Stimulated activated CD8-positive, alpha-beta memory T cell treated with anti-CD3 and anti-CD28 coated beads, Interleukin-7, amount 100 ng/mL, for 4 hours (primary cell): ENCODE data around the gene PCBP3.
"Not testable (repeated sequence)": the region's sequence is repeated elsewhere in the genome, so short reads cannot be mapped to it uniquely, and the experiment has no call there.

ENCODE experiments used
- DNase-seq, 2 donors: peaks; one replicate each; pipeline ENCODE4 v3.0.0-alpha.2; 2020; ENCODE audit warnings: low read depth in 2 of 2

Gene PCBP3

DNA sequence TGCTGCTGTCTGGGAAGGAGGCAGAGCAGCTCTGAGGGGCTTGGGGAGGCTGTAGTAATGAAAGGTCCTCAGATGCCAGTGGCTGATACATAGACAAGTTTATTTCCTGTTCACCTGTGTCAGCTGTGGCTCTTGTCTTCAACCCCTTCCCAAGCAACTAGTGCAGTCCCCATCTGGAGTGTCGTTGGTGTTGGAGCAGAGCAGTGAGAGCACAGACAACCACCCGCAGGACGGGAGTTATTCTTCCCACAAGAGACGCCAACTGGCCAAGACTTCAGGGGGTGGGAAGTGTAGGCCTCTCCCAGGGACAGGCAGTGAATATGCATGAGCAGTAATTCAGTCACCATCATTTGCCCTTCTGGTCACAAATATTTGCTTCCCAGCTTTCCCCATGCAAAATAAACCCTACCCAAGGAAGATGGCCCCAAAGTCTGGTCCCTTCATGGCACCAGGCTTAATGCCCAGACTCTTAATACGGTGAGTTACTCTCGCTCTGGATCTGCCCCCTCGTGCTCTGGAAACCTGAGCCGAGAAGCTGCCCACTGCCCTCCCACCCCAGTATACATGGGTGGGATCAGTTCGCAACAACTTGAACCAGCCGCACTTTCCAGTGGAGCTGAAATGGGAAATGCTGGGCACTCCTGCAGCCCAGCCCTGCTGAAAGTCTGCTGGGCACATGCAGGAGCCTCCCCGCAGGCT is 184.5 kb downstream of the PCBP3 start:
- no peak for DNase-seq

DNA sequence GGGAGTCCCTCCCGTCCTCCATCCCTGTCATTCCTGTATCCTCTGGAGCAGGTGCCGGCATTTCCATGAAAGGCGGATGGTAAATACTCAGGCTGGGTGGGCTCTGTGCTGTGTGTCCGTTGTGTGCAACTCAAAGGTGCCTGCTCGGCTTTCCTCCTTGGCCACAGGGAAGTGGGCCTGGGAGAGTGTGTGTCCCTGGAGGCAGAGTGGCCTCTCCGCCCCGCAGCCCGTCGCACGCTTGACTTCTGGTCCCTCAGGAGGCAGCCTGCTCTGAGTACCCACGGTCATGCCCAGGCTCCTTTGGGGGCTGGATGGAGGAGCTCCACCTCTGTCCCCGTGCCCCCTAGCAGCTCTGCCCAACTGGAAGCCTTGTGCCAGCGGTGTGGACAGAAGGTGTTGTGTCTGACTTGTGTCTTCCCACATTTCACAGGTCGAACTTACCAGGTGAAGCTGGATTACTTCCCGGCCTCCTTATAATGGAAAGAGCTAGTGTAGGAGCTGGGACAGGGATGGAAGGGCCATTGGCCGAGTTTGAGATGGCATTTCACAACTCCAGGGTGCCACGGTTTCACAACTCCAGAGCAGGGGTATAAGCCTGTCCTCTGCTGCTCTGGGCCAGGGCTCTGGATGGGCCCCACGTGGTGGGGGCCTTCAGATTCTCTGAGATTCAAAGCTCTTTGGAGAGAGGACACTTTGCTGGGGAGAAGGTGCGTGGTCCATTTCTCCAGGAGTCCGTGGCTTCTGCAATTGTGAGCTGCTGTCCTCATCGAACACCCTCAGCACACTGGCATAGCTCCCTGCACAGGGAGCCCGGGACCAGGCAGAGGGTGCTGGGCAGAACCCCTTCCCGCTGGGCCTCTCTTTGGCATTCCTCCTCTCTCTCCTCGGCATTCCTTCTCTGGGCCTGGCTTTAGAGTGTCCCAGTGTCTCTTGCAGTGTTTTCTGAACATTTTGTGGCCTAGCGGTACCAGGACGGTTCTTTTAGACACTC is 185.3 kb downstream of the PCBP3 start:
- DNase-seq: no peak

DNA sequence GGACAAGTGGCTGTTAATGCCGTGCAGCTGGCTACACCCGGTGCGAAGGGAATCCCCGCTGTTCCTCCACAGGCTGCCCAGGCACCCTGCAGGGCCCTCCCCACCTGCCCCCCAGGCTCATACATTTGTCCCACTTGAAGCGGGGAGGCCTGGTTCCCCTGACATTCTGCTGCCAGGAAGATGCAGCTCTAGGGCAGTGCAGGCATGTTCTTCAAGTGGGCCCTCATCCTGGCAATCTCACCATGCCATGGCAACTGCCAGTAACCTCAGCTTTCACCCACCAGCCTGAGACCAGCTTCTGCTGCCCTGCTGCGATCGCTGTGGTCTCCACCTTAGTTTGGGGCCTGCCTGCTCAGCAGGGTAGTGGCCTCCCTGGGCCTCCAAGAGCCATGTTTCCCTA is 186.1 kb downstream of the PCBP3 start:
- DNase-seq: no peak

DNA sequence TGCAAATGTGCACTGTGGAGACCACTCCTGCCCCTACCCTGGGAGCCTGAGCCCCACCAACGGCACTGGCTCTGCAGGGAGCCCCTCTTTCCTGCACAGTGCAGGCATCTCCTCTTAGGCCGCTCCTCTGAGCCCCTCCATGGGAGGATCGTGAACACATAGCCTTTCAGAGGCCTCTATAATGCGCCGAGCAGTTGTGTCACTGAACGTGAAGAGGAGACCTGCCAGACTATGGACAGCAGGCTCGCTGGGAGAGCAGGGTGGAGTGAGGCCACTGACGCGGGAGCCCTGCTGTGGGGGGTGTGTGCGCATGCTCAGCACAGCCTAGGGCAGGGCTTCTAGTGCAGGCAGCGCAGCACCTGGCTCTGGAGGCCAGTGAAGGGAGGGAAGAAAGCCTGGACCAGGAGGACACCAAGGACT is 186.7 kb downstream of the PCBP3 start:
- no peak for DNase-seq

DNA sequence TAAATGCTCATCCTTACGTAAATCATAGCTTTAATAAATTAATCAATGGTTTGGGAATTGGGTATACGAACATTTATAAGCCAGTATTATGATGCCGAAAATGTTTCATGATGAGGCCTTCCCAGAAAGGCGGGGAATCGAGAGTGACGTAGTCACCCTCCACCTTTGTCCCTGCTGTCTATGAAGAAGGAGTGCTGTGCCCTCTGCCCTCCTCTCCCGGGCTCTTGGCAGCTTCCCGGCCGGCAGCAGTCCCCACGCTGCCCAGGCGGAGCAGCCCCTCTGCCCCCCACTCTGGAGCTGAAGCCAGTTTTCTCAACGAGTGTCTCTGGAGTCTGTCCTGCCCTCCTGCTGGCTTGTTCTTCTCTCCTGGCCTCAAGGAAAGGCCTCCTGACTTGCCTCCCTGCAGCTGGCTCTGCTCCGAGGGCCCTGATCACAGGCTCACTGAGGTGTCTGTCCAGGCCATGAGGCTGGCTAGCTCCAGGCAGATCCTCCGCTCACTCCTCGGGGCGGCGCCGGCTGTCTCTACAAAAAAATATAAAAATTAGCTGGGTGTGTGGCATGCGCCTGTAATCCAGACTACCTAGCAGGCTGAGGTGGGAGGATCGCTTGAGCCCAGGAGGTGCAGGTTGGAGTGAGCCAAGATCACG is 187.3 kb downstream of the PCBP3 start:
- no peak for DNase-seq

DNA sequence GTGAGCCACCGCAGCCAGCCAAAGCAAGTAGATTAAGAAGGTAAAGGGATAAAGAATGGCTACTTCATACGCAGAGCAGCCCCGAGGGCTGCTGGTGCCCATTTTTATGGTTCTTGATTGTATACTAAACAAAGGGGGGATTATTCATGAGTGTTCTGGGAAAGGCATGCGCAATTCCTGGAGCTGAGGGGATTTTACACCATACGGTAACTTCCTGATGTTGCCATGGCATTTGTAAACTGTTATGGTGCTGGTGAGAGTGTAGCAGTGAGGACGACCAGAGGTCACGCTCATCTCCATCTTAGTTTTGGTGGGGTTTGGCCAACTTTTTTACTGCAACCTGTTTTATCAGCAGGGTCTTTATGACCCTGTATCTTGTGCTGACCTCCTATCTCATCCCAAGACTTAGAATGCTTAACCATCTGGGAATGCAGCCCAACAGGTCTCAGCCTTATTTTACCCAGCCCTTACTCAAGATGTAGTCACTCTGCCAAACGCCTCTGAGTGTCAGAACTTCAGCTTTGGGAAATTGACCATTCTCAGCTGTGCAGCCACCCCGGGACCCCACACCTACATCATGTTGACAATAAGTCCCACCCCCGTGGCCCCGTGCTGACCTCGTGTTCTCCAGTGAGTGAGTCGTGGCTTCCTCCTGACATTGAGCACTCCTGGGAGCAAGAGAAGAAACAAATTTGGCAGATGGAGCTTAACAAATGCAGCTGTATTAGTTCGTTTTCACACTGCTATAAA is 188.6 kb downstream of the PCBP3 start:
- no peak for DNase-seq

DNA sequence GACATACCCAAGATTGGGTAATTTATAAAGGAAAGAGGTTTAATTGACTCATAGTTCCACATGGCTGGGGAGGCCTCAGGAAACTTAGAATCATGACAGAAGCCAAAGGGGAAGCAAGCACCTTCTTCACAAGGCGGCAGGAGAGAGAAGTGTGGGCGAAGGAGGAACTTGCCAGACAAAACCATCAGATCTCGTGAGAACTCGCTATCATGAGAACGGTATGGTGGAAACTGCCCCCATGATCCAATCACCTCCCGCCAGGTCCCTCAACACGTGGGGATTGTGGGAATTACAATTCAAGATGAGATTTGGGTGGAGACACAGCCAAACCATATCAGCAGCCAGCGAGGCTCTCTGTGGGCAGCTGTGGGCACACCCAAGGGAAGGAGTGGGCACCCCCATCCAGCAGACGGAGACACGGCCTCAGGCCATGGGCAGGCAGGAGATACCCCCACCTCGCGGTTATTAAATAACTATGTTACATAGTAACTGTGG is 189.3 kb downstream of the PCBP3 start:
- not testable (repeated sequence) for DNase-seq

DNA sequence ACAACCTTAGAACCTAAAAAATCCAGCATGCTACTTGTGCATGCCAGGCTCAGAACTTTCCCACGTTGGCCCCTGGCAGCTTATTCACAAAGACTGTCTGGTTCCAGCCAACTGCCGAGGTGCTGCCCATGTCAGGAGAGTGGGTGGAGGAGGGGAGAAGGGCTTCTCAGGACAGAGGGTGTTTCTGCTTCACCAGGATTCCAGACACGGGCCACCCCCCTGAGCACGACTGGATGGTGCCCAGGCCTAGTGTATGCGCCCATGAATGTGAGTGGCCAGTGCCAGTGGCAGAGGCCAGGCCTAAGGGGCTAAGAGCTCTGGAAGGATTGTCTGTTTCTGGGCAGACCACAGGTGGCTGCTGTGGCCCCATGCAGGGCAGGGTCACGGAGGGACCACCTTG is 189.9 kb downstream of the PCBP3 start:
- no peak for DNase-seq

DNA sequence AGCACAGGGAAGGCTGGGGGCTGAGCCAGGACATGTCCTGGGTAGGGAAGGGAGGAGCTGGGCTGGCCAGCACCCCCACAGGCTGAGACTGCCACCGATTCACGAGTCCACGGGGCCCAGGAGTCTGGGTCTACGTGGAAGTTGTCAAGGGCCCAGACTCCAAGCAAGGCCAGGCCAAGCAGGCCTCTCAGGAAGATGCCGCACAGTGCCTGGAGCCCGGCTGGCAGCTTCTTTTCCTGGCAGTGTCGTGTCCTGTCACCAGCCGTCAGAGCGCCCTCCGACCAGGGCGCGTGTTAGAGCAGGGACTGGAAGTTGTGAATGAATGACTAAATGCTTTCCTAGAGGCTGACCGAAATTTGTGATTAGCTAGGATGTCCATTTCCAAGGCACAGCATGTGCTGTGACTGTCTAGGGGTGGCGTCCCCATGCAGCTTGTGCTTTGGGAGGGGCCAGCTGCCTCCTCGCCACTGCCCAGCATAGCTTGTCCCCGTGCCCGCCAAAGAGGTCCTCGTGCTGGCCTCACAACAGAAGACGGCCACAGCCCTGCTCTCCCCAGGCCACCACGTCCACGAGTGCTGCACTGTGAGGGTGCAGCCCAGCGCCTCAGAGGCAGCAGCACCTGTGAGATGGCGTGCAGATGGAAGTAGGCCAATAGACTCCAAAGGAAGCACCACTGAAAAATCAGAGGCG is 190.6 kb downstream of the PCBP3 start:
- DNase-seq: no peak

DNA sequence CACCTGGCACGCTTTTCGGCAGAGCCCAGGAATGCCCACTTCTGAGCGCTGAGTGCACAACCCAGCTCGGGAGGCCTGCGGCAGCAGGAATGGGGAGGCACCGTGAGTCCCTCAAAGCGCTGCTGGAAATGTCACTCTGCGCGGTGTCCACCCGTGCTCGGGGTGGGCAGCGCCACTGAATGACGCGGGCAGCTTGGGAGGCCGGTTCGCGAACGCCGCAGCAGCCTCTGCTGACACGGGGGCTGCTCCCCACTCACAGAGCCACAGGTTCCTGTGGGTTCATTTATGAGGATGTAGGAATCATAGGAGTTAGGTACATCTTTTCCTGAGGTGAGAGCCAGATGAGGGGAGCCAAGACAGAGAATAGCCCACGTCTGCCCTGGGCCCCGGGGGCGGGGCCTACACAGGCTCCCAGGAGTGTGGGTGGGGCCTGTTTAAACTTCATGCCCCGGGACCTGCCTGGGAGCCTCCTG is 191.3 kb downstream of the PCBP3 start:
- no peak for DNase-seq

DNA sequence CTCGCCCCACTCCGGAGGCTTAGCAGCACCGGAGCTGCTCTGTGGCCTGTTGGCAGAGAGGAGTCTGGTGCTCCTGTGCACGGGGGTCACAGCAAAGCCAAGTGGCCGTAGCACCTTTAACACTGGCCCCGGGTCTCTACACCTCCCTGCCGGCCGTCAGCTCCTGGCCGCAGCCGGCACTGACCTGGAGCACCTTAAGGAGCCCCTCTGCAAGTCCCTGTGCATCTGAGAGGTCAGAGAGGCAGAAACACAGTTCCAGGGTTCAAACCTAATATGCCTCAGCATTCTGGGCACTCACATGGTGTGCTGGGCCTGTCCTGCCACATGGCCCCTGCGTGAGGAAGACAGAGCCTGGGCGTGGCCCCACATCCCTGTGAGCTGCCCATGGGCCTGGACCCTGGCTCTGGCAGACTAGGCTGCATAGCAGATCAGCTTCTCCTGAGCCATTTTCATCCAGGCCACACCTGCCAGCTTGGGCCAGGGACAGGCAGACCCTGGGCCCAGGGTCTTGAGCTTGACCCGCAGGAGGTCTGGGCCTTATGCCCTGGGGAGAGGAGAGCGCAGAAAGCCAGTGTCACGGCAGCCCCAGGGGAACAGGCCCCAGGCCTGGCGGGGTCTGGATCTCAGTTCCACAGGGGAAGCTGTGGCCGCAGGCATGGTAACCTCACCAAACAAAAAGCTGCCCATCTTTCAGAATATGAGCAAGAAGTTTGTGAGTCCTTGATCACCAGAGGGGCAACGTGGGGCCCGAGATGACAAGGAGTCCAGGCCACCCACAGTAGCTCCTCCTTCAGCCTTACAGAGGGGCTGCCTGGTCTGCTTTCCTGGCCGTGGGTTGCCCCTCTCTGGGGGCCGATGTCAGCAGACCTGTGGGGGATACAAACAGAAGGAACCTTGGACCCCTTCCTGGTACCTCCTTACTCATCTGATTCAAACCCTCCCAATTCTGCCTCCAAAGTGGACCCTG is 192.1 kb downstream of the PCBP3 start:
- no peak for DNase-seq

DNA sequence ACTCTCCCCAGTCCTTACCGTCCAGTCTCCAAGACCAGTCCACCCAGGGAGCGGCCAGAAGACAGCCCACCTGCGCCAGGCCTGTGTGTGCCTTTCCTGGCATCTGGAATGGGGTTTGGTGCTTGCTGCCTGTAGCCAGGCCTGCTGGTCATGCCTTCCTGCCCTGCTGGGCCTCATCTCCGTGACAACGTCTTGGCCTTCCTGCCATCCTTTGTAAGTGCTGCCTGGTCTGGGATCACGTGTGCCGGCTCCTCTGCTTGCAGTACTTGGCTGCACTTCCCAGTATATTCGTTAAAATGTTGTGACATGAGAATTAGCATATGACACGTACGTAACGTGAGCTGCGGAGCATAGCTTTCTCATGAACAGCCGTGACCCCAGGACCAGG is 192.7 kb downstream of the PCBP3 start:
- no peak for DNase-seq

DNA sequence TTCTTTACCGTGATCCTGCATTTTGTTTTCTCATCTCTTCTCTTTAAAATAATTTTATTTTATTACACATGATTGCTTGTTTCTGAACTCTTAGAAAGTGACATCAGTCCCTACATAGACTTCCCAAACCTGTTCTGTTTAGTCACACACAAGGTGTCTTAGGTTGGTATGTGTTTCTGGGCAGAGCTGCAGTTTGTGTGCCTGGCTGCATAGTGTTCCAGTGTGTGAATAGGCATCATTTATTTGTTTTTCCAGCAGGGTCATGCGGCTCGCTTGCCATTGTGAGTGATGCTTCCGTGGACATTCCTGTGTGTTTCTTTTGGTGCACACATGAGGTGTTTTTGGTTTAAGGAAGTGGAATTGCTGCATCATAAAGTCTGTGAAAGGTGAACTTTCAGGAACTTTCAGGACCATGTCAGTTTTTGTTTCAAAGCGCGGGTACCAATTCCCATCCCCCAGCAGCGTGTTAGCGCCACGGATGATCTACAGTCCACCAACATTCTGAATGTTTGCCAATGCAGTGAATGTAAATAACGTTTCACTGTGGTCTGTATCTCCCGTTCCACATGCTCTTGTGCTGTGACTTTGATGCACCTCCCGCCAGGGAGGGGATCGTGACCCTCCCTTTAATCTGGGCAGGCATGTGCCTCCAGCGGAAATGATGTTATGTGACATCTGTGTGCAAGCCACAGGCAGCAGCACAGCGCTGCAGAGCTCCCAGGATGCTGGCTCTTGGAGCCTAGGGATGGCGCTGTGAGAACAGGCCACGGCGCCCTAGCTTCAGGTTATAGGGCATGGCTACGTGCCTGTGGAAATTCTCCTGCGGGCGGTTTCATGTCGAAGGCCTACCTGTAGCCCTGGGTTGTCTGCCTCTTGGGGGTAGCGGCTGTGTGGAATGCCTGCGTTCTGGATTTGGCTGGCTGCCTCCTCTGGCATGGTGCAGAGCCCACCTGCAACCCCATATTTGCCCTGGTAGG is 193.5 kb downstream of the PCBP3 start:
- DNase-seq: no peak

DNA sequence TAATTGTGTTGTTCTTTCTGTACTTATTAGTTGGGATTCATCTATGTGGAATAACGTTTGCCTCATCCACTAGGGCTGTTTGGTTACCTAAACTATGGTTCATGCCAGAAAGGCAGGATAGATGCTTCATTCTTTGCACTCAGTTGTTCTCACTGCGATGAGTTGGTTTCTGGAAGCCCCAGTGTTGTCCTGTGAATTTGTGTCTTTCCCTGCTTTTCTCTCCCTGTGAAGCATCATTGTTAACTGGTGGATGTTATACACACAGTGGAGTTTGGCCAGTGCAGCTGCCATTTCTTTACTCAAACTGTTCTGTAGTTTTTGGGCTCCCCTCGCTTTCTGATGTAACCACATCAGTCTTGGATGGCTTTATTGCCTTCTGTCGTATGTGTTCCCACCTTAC is 194.4 kb downstream of the PCBP3 start:
- DNase-seq: no peak

DNA sequence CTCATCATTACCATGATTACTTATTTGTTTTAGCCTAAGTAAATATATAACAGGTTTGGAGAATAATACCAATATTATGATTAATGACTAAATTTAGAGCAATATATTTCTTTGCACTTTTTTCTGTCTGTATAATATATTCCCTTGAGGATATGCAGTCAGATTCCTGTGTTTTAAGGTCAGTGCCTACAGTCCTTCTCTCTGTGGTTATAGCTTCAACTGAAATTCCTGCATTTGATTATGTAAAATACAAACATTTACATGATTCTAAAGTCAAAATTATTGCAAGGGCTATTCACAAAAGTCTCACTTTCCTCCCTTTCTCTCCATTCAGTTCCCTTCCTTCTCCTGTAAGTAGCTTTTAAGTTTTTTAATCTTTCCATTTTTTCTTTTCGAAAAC is 195.1 kb downstream of the PCBP3 start:
- DNase-seq: no peak

DNA sequence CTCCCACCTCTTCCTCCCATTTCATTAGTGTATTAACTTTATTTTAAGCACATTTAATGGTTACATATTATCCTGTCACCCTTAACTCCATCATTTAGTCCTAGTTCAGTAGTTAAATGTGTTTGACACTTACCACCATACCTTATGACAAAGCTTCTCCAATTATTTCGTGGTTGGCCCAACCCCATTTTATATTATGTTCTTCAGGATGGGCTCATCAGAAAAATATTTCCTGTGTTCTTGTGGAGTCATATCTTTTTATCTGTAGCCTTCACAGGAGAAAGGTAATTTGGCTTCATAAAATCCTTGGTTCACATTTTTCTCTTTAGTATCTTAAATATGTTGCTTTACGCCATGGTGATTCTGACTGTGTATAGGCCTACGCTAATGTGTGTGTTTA is 195.7 kb downstream of the PCBP3 start:
- DNase-seq: no peak

DNA sequence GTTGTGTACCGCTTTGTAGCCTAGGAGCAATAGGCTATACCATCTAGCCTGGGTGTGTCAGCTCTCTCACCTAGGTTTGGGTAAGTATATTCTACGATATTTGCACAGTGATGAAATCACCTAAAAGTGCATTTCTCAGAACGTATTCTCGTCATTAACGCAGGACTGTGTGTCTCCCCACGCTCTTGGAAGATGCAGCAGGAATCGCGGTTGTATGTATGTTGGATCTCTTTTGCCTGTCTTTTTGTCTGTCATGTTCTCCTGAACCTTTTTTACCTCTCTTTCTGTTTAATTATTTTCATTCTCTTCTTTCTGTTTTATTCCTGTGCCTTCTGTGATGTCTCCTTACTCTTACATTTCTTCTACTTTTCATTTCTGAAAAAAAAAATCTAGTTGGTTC is 197.5 kb downstream of the PCBP3 start:
- no peak for DNase-seq

DNA sequence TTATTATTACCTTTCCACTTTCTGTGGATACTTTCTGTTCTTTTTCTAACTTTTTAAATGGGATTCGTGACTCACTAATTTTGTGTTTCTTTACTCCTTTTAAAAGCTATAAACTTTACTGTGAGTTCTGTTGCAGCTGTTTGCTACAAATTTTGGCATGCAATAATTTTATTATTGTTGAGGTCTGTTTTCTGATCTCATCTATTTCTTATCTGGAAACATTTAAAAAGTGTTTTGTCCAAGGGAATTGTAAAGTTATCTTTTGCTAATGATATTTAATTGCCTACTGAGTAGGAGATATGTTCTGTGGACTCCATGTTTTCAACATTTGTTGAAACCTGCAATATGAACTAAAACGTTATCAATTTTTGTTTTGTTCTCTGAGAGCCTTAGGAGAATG is 199.9 kb downstream of the PCBP3 start:
- DNase-seq: no peak

DNA sequence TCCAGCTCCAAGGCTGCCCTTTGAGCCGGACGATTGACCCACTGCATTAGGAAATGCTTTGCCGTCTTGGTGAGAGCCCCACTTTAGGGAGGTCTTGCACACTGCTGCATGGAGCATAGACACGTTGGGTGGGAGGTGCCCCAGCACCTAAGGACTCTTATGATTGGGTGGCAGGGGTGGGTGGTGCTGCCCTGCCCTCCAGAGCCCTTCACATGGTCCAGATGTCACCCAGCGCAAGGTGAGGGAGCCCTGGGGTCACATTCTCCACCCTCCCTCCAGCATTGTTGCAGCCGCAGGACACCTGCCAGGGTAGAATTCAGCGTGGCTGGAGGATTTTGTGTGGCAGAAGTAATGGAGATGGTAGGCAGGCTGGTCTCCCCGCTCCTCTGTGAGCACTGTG is 200.7 kb downstream of the PCBP3 start:
- no peak for DNase-seq
